ENCODE measurements around the gene ZNF683. TPM values are rescaled to one million over a fixed set of nuclear protein-coding genes. Genes with fewer than 3 reads are reported as not detected.

Gene ZNF683
- total and polyA plus RNA-seq, 10 of the 15 experiments (the other 5 are each of a cell fraction or from before 2014, with no cell fraction given) = not detected

GRCh38 chr1:26346274-26347033 lies 26.1 kb downstream of the ZNF683 start:
- H3K9ac ChIP-seq (ENCODE audit: control insufficient read depth, insufficient read depth, low read length) = no peak overlapping the region
- SMC1A ChIA-PET (ENCODE audit: uncharacterized antibody, unreplicated experiment) = interaction anchor here (0.9 kb wide), 1 partner anchor 12 kb away, joined by 4 read pairs; no protein-coding TSS in a partner anchor

More at GRCh38 chr1:26346274-26347033, 26.1 kb downstream of the ZNF683 start:
- TF ChIP-seq HDAC2 (IDR thresholded peaks at IDR 0.05) = no peak
- TF ChIP-seq EGR1 (IDR thresholded peaks at IDR 0.05; ENCODE audit: borderline replicate concordance in 1 of 2, low read depth in 2 of 2, low read length in 2 of 2) = no peak
- TF ChIP-seq ATF3 (IDR thresholded peaks at IDR 0.05; ENCODE audit: borderline replicate concordance, extremely low read depth, low read depth, low read length) = no peak
- TF ChIP-seq HCFC1 (IDR thresholded peaks at IDR 0.05; ENCODE audit: low read length) = no peak
- TF ChIP-seq POLR2A (IDR thresholded peaks at IDR 0.05; ENCODE audit: low read depth, low read length) = no peak
- no peak for TF ChIP-seq FOXK2 (IDR thresholded peaks at IDR 0.05)
- no peak for TF ChIP-seq HDAC6 (IDR thresholded peaks at IDR 0.05; ENCODE audit: unreplicated experiment)
- TF ChIP-seq TAF1 (IDR thresholded peaks at IDR 0.05; ENCODE audit: borderline replicate concordance, low read depth, low read length) = no peak
- TF ChIP-seq MTA3 (IDR thresholded peaks at IDR 0.05; ENCODE audit: borderline replicate concordance, low read length) = no peak
- no peak for TF ChIP-seq ZZZ3 (IDR thresholded peaks at IDR 0.05; ENCODE audit: control insufficient read depth, insufficient read length, low read depth)
- TF ChIP-seq TARDBP (IDR thresholded peaks at IDR 0.05; ENCODE audit: borderline replicate concordance) = no peak
- TF ChIP-seq CBX3 (IDR thresholded peaks at IDR 0.05; ENCODE audit: borderline replicate concordance, low read depth) = no peak
- no peak for TF ChIP-seq GATAD2B (conservative IDR thresholded peaks at IDR 0.05; ENCODE audit: low read depth)
- TF ChIP-seq TCF3 (IDR thresholded peaks at IDR 0.05; ENCODE audit: borderline replicate concordance, insufficient read depth, low read depth, low read length) = no peak
- TF ChIP-seq NBN (IDR thresholded peaks at IDR 0.05) = no peak
- TF ChIP-seq USF2 (IDR thresholded peaks at IDR 0.05; ENCODE audit: borderline replicate concordance, low read depth, low read length) = no peak
- TF ChIP-seq JUND (IDR thresholded peaks at IDR 0.05; ENCODE audit: low read depth, low read length) = no peak
- no peak for TF ChIP-seq PML (IDR thresholded peaks at IDR 0.05; ENCODE audit: low read length)
- TF ChIP-seq ZBTB33 (IDR thresholded peaks at IDR 0.05) = no peak
- no peak for TF ChIP-seq ZNF622 (IDR thresholded peaks at IDR 0.05)
- intact Hi-C loops (cut with micrococcal nuclease; ENCODE audit: unreplicated experiment) (no loop called here), in situ Hi-C loops (cut with MboI) (no loop called here)
- Histone ChIP-seq H4K20me1 (ENCODE audit: control insufficient read depth, insufficient read depth) (no peaks in the 10 kb centered on the region), H3K9me3 (replicated peaks; ENCODE audit: control insufficient read depth, insufficient read depth, low read length) (no peaks in the 10 kb centered on the region), H3K4me1 (ENCODE audit: control insufficient read depth, insufficient read depth, low read length) (no peaks in the 10 kb centered on the region), H3K36me3 (ENCODE audit: control insufficient read depth in 2 of 2, insufficient read depth in 2 of 2, low read length in 1 of 2) (no peaks in the 10 kb centered on the region), H3K4me2 (ENCODE audit: control insufficient read depth, insufficient read depth) (no peak overlapping the region), H3K27ac (ENCODE audit: control insufficient read depth, insufficient read depth) (no peak overlapping the region), H3K27me3 (replicated peaks in 1 of 2; ENCODE audit: control insufficient read depth in 2 of 2, insufficient read depth in 2 of 2, low read length in 1 of 2) (no peaks in the 10 kb centered on the region; a peak in 1 of 4 replicates), H3K4me3 (no peak overlapping the region), H2AFZ (ENCODE audit: control insufficient read depth, low read depth, low read length) (no peak overlapping the region), H3K79me2 (ENCODE audit: control insufficient read depth, insufficient read depth, low read length) (no peaks in the 10 kb centered on the region)
- CTCF ChIA-PET = interaction anchor here (0.6 to 3.4 kb wide), 4 partner anchors 17 to 70 kb away, joined by 3 to 13 read pairs (median 8); no protein-coding TSS in a partner anchor
- POLR2A ChIA-PET = interaction anchor here (0.6 kb wide), 1 partner anchor 99 kb away, joined by 3 read pairs; no protein-coding TSS in a partner anchor
- ATAC-seq (no peak), DNase-seq (ENCODE audit: low read depth, low spot score) (no peak), FAIRE-seq (no peak)
- RAD21 ChIA-PET (ENCODE audit: unreplicated experiment) = no interaction called here
- 40% methylated on average over 10 of the region's 10 CpGs for WGBS (ENCODE audit: insufficient coverage, insufficient replicate concordance, low lambda C conversion rate, missing lambda C conversion rate)
- no TSS peak for BruUV-seq (replicated peaks)
